ENCODE data around the gene TFIP11. TPM values are rescaled to one million over a fixed set of nuclear protein-coding genes. Genes with fewer than 3 reads are reported as not detected.

The TFIP11 gene
- total and polyA plus RNA-seq, 2 of the 8 experiments (the other 6 are each of a cell fraction or from before 2014, with no cell fraction given) = 18.1 to 28.3 TPM

DNA sequence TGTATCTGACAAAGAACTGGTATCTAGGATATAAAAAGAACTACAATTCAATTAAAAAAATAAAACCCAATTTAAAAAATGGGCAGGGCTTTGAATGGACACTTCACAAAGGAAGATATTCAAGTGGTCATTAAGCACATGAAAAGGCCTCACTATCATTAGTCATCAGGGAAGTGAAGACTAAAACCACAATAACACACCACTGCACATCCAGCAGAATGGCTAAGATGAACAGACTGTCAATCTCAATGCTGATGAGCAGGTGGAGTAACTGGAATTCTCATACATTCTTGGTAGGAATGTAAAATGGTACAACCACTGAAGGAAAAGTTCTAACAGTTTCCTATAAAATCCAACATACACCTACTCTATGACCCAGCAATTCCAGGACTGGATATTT, 37.6 kb downstream of the TFIP11 start (continued):
- no peak for TF ChIP-seq KDM5A (IDR thresholded peaks at IDR 0.05; ENCODE audit: low read length)
- no peak for TF ChIP-seq BRCA1 (IDR thresholded peaks at IDR 0.05; ENCODE audit: low read depth, low read length)
- no peak for TF ChIP-seq JUN (IDR thresholded peaks at IDR 0.05; ENCODE audit: low read depth, low read length)
- no peak for TF ChIP-seq CEBPB (IDR thresholded peaks at IDR 0.05; ENCODE audit: low read depth, low read length)
- TF ChIP-seq NRF1 (IDR thresholded peaks at IDR 0.05; ENCODE audit: low read depth, low read length) = no peak
- no peak for TF ChIP-seq EZH2 (IDR thresholded peaks at IDR 0.05; ENCODE audit: low read depth, low read length, severe bottlenecking)
